ENCODE data around the gene NSDHL.
"Not testable (repeated sequence)": the region's sequence is repeated elsewhere in the genome, so short reads cannot be mapped to it uniquely, and the experiment has no call there.

Gene NSDHL

GRCh38 chrX:152830312-152831305, at the start of gene NSDHL, which contains the start of gene CETN2:
NSDHL (plus strand) TSS chrX:152831063; CDS start chrX:152846325, 15,262 bp downstream.
CETN2 (minus strand) TSS chrX:152830757; CDS start chrX:152830710, 47 bp downstream.
- DNase-seq = peak; percentile 91

DNA sequence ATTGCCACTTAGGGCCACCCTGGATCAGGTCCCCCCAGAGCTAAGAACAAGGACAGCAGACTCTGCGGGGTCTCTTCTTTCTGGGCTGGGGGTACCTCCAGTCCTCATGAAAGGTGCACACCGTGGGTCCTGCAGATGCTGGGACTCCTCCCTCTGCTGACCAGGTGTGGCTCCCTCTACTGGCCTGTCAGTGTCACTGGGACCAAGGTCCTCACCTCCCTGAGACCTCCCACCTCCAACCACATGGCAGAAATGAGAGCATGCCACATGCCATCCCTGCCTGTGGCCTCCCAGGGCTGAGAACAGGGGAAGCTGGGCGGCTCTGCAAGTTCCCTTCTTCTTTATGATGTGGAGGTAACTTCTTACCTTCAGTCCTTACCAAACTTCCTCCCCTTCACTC, 43.8 kb upstream of the NSDHL start:
- DNase-seq = not testable (repeated sequence)

- no peak for DNase-seq
Measured at GRCh38 chrX:152798945-152799344, 31.9 kb upstream of the NSDHL start.

- DNase-seq = no peak
Measured at GRCh38 chrX:152806035-152806434, 24.8 kb upstream of the NSDHL start.

- DNase-seq = no peak
Measured at GRCh38 chrX:152810403-152810802, 20.5 kb upstream of the NSDHL start.

GRCh38 chrX:152813206-152813605, 17.7 kb upstream of the NSDHL start:
- no peak for DNase-seq

DNA sequence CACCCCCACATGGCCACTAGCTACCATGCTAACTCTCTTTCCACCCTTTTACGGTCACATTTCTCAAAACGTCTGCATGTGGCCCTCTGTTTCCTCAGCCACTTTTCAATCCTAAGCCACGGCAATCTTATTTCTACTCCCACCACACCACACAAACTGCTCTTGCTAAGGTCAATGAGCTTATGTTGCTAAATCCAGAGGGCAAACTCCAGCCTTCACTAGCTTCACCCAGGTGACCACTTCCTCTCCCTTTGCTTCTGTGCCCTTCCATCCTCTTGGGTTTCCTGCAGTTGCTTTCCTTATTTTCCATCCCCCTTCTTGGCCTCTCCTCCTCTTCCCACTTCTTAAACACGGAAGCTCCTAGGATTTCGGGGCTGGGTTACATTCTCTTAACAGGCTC, 16.8 kb upstream of the NSDHL start:
- no peak for DNase-seq

DNA sequence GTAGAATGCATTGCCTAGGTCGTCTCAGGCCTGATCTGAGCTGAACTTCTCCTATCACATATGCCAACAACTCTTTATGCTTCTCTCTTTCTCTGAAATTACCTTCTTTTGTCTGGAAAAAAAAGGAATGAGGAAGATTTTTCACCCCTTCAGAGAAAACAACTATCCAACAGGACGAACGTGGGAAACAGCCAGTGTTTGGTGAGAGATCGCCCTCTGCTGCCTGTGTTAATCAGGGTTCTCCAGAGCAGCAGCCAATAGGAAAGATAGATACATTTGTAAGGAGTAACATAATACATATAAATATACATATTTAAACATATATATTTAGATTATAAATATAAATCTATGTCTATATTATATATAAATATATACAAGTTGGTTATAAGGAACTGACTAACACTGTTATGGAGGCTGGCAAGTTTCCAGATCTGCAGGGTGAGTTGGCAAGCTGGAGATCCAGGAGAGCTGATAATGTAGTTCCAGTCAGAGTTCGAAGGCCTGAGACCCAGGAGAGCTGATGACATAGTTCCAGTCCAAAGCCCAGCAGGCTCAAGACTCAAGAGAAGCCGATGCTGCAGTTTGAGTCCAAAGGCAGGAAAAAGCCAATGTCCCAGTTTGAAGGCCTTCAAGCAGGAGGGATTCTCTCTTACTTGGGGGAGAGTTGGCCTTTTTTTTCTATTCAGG, 13.6 kb upstream of the NSDHL start:
- peak; percentile 1 for DNase-seq

- no peak for DNase-seq
Measured at GRCh38 chrX:152818356-152818755, 12.5 kb upstream of the NSDHL start.

DNA sequence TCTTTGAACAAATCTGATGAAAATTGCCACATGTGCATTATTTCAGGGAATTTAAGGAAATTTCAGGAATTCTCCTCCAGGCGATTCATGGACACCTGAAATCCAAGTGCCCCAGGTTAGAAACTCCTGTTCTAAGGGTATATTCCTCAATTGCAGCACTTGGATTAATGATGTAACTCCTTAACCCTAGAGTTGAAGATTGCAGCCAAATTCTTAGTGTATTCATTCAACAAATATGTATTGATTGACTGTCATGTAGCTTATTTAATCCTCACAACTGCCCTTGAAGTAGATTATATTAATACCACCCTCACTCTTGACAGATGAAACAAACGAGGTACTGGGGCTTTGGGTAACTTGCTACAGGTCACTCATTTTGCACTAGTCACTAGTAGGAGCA, 11.6 kb upstream of the NSDHL start:
- no peak for DNase-seq

DNA sequence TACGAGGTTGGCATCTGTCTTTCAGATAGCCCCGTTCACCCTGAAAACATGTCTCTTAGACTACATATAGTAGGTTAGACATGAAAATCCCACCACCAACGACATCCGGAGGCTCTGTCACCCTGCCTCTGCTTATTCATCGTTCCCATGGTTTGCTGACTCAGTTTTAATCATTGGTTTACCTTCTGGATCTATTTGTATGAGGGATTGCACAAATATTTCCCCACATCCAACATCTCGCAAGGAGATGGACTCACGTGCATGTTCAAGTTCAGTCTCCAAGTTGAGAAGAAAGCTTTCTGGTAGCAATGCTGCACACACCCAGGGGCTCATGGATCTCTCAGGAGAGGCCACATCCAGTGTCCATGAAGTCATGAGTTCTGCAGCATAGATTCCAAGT, 11.1 kb upstream of the NSDHL start:
- no peak for DNase-seq

DNA sequence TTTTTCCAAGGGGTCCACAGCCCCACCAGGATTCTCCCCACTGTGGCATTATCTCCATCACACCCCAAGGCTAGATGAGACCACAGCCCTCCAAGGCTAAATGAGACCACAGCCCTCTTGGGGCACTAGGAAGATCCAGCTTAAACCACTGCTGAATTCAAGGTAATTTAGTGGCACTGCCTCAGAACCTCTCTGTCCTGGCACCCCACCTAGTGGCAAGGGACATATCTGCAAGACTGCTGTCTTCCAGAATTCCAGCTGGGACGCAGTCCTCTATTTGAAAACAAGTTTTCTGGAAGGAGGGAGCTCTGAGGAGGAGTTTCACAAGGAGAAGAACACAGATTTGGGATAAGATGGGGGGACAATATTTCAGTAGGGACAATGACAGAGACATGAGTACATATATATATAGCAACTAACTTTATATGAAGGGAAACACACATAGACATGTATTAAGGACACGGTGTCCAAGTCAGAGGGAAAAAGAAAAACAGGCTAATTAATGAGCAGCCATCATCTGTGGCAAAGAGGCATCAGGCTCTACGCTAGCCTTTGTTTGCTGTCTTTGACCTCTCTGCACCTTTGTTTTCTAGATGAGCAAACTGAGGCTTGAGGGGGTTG, 9.6 kb upstream of the NSDHL start:
- DNase-seq = peak; percentile 0

- DNase-seq = no peak
Measured at GRCh38 chrX:152822383-152823086, 8.3 kb upstream of the NSDHL start.

DNA sequence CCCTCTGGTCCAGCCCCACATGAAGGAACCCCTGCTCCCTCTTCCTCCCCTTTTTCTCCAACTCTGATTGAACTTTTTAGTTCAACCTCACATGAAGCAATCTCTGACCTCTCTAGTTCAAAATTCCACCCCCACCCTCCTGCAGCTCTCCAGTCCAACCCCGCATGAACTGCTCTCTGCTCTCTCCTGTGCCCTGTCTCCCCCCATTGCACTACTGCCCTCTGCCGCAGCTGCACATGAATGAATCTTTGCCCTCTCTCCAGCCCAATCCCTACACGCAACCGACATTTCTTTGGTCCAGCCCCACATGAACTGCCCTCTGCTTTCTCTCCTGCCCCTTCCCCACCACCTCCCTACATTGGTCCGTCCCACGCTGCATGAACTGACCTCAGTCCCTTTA, 7.2 kb upstream of the NSDHL start:
- DNase-seq = no peak

GRCh38 chrX:152824841-152825374, 6.0 kb upstream of the NSDHL start:
- no peak for DNase-seq

GRCh38 chrX:152831391-152831790, 528 bp downstream of the NSDHL start:
- no peak for DNase-seq

GRCh38 chrX:152832520-152832919, 1.7 kb downstream of the NSDHL start:
- DNase-seq = no peak

DNA sequence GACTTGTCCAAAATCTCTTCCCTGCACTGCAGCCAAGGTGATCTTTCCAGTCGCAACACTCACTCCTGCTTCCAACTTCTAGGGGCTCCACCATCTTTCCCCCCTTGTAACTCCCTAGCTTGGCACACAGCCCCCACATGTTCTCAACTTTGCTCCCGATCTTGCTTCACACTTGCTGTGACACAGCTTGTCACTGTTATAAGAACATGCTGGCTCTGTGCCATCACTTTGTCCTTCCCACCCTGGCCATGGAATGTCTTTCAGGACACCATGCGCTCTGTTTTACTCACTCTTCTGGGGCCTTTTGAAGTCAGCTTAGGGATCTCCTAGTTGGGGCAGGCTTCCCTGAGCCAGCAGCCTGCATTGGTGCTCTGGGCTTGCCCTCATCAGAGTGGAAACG, 2.5 kb downstream of the NSDHL start:
- no peak for DNase-seq

GRCh38 chrX:152835470-152835869, 4.6 kb downstream of the NSDHL start:
- DNase-seq = not testable (repeated sequence)

DNA sequence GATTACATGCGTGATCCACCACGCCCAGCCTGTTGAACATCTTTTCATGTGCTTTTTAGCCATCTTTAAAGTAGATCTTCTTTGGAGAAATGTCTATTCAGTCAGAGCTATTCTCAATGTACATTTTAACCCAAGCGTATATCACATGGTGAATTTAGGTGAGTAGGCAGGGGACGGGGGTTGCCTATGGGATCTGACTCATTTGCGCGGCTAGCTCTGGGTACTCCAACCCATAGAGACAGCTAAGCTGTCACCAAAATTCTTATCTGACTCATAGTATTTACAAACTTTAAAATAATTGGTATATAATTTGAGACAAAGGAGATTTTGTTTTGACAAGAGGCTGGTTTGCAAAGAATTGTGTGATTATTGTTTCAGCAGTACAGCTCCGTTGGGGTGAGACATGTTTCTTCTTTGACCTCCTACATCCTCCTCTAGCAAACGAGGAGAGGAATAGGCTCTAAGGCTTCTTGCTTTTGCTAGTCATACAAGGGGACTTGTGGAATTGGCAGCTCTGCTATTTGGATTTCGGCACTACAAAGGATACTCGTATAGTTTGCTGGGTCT, 12.0 kb downstream of the NSDHL start:
- DNase-seq = no peak

DNA sequence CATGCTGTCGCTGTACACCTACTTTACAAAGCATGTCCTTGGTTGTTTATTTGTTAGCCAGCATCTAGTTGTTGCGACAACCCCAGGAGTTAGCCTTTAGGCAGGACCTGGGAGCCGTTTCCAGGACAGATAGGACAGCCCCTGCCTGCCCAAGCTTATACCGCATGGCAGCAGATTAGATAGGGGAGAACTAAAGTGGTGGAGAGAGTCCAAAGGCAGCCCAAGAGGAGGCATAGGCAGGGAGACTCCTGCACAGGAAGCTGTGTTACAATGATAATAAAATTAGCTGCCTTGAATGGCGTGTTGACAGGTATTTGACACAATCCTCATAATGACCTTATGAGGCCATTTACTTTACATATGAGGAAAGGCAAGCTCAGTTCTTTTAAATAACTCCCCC, 13.0 kb downstream of the NSDHL start:
- DNase-seq = no peak

GRCh38 chrX:152844256-152844655, 13.4 kb downstream of the NSDHL start:
- DNase-seq = no peak
